Measurements from ENCODE around the gene FADS2.

The FADS2 gene

GRCh38 chr11:61814958-61815789 is 12.9 kb upstream of the FADS2 start:
- Histone ChIP-seq H3K9me3 (ENCODE audit: control insufficient read depth, insufficient read depth, low read length) (no peaks in the 10 kb centered on the region), H3K9ac (ENCODE audit: low read depth, low read length) (peak overlapping the region; percentile 80), H3K27me3 (ENCODE audit: control insufficient read depth, insufficient read depth, low read length) (no peaks in the 10 kb centered on the region), H3K4me1 (ENCODE audit: control insufficient read depth, insufficient read depth, low read length) (peaks cover 5% of the 10 kb centered on the region), H3K36me3 (ENCODE audit: control insufficient read depth, insufficient read depth, low read length) (peaks cover 18% of the 10 kb centered on the region), H3K4me3 (ENCODE audit: low read depth, low read length) (peak overlapping the region; percentile 97)

GRCh38 chr11:61815790-61816735 is 12.0 kb upstream of the FADS2 start:
- H3K27me3 ChIP-seq (ENCODE audit: control insufficient read depth, insufficient read depth, low read length): no peaks in the 10 kb centered on the region
- peaks cover 15% of the 10 kb centered on the region for H3K36me3 ChIP-seq (ENCODE audit: control insufficient read depth, insufficient read depth, low read length)
- H3K4me3 ChIP-seq (ENCODE audit: low read depth, low read length): peak overlapping the region; percentile 97
- H3K4me1 ChIP-seq (ENCODE audit: control insufficient read depth, insufficient read depth, low read length): peaks cover 5% of the 10 kb centered on the region
- H3K9me3 ChIP-seq (ENCODE audit: control insufficient read depth, insufficient read depth, low read length): no peaks in the 10 kb centered on the region
- H3K9ac ChIP-seq (ENCODE audit: low read depth, low read length): peak overlapping the region; percentile 80

GRCh38 chr11:61816736-61817455 is 11.2 kb upstream of the FADS2 start, which contains the start of gene FADS1:
FADS1 (minus strand) TSS chr11:61817003; CDS start chr11:61816929, 74 bp downstream.
- Histone ChIP-seq H3K36me3 (ENCODE audit: control insufficient read depth, insufficient read depth, low read length) (peaks cover 12% of the 10 kb centered on the region), H3K9me3 (ENCODE audit: control insufficient read depth, insufficient read depth, low read length) (no peaks in the 10 kb centered on the region), H3K4me3 (ENCODE audit: low read depth, low read length) (peak within 1 kb of the TSS; percentile 97), H3K9ac (ENCODE audit: low read depth, low read length) (peak within 1 kb of the TSS; percentile 80), H3K4me1 (ENCODE audit: control insufficient read depth, insufficient read depth, low read length) (peaks cover 5% of the 10 kb centered on the region), H3K27me3 (ENCODE audit: control insufficient read depth, insufficient read depth, low read length) (no peaks in the 10 kb centered on the region)

GRCh38 chr11:61817471-61818202 is 10.5 kb upstream of the FADS2 start:
- Histone ChIP-seq H3K4me3 (ENCODE audit: low read depth, low read length) (peak overlapping the region; percentile 97), H3K36me3 (ENCODE audit: control insufficient read depth, insufficient read depth, low read length) (peaks cover 5% of the 10 kb centered on the region), H3K9ac (ENCODE audit: low read depth, low read length) (no peak overlapping the region), H3K27me3 (ENCODE audit: control insufficient read depth, insufficient read depth, low read length) (no peaks in the 10 kb centered on the region), H3K4me1 (ENCODE audit: control insufficient read depth, insufficient read depth, low read length) (peaks cover 5% of the 10 kb centered on the region), H3K9me3 (ENCODE audit: control insufficient read depth, insufficient read depth, low read length) (no peaks in the 10 kb centered on the region)

- Histone ChIP-seq H3K4me3 (ENCODE audit: low read depth, low read length) (no peak overlapping the region), H3K27me3 (ENCODE audit: control insufficient read depth, insufficient read depth, low read length) (no peaks in the 10 kb centered on the region), H3K4me1 (ENCODE audit: control insufficient read depth, insufficient read depth, low read length) (peaks cover 5% of the 10 kb centered on the region), H3K9me3 (ENCODE audit: control insufficient read depth, insufficient read depth, low read length) (no peaks in the 10 kb centered on the region), H3K9ac (ENCODE audit: low read depth, low read length) (no peak overlapping the region), H3K36me3 (ENCODE audit: control insufficient read depth, insufficient read depth, low read length) (no peaks in the 10 kb centered on the region)
Observed at GRCh38 chr11:61820174-61820573, 7.9 kb upstream of the FADS2 start.

- Histone ChIP-seq H3K4me3 (ENCODE audit: low read depth, low read length) (peak overlapping the region; percentile 71), H3K9ac (ENCODE audit: low read depth, low read length) (peak overlapping the region; percentile 81)
Observed at GRCh38 chr11:61826930-61827570, 1.1 kb upstream of the FADS2 start.

GRCh38 chr11:61828379-61828628 is 204 bp downstream of the FADS2 start:
- Histone ChIP-seq H3K27me3 (ENCODE audit: control insufficient read depth, insufficient read depth, low read length) (no peaks in the 10 kb centered on the region), H3K36me3 (ENCODE audit: control insufficient read depth, insufficient read depth, low read length) (no peaks in the 10 kb centered on the region), H3K9ac (ENCODE audit: low read depth, low read length) (peak overlapping the region; percentile 81), H3K4me1 (ENCODE audit: control insufficient read depth, insufficient read depth, low read length) (peaks cover 4% of the 10 kb centered on the region), H3K9me3 (ENCODE audit: control insufficient read depth, insufficient read depth, low read length) (no peaks in the 10 kb centered on the region), H3K4me3 (ENCODE audit: low read depth, low read length) (peak overlapping the region; percentile 71)

More at GRCh38 chr11:61826930-61827570, 1.1 kb upstream of the FADS2 start:
- no peaks in the 10 kb centered on the region for H3K27me3 ChIP-seq (ENCODE audit: control insufficient read depth, insufficient read depth, low read length)
- H3K36me3 ChIP-seq (ENCODE audit: control insufficient read depth, insufficient read depth, low read length): no peaks in the 10 kb centered on the region
- no peaks in the 10 kb centered on the region for H3K9me3 ChIP-seq (ENCODE audit: control insufficient read depth, insufficient read depth, low read length)
- H3K4me1 ChIP-seq (ENCODE audit: control insufficient read depth, insufficient read depth, low read length): peaks cover 4% of the 10 kb centered on the region

GRCh38 chr11:61828629-61829407 is 718 bp downstream of the FADS2 start:
- no peaks in the 10 kb centered on the region for H3K36me3 ChIP-seq (ENCODE audit: control insufficient read depth, insufficient read depth, low read length)
- peak overlapping the region; percentile 81 for H3K9ac ChIP-seq (ENCODE audit: low read depth, low read length)

GRCh38 chr11:61829806-61830205 is 1.7 kb downstream of the FADS2 start:
- Histone ChIP-seq H3K4me1 (ENCODE audit: control insufficient read depth, insufficient read depth, low read length) (peaks cover 10% of the 10 kb centered on the region), H3K9me3 (ENCODE audit: control insufficient read depth, insufficient read depth, low read length) (no peaks in the 10 kb centered on the region), H3K36me3 (ENCODE audit: control insufficient read depth, insufficient read depth, low read length) (no peaks in the 10 kb centered on the region), H3K27me3 (ENCODE audit: control insufficient read depth, insufficient read depth, low read length) (no peaks in the 10 kb centered on the region), H3K9ac (ENCODE audit: low read depth, low read length) (no peak overlapping the region), H3K4me3 (ENCODE audit: low read depth, low read length) (peak overlapping the region; percentile 71)

More at GRCh38 chr11:61828629-61829407, 718 bp downstream of the FADS2 start:
- Histone ChIP-seq H3K4me3 (ENCODE audit: low read depth, low read length) (peak overlapping the region; percentile 71), H3K27me3 (ENCODE audit: control insufficient read depth, insufficient read depth, low read length) (no peaks in the 10 kb centered on the region), H3K4me1 (ENCODE audit: control insufficient read depth, insufficient read depth, low read length) (peaks cover 4% of the 10 kb centered on the region), H3K9me3 (ENCODE audit: control insufficient read depth, insufficient read depth, low read length) (no peaks in the 10 kb centered on the region)
